GM18498 (cell line): ENCODE data around the gene PPP4C.

ENCODE experiments used
- ATAC-seq: cut with Tn5 transposase; IDR thresholded peaks from one replicate; pipeline ENCODE4 v1.9.1; 2021; ENCODE audit warnings: mild to moderate bottlenecking, moderate library complexity; ENCODE audit not compliant: unreplicated experiment

The PPP4C gene

GRCh38 chr16:30054959-30055553 lies 20.7 kb upstream of the PPP4C start:
- no peak for ATAC-seq

- ATAC-seq, result no peak
Measured at GRCh38 chr16:30060346-30060745, 15.4 kb upstream of the PPP4C start.

- no peak for ATAC-seq
Measured at GRCh38 chr16:30060836-30061554, 14.8 kb upstream of the PPP4C start.

GRCh38 chr16:30063278-30063892 lies 12.4 kb upstream of the PPP4C start:
- ATAC-seq, result no peak

- peak; percentile 36 for ATAC-seq
Measured at GRCh38 chr16:30063893-30064728, 11.7 kb upstream of the PPP4C start.

GRCh38 chr16:30064729-30065101 lies 11.1 kb upstream of the PPP4C start:
- peak; percentile 1 for ATAC-seq

- peak; percentile 76 for ATAC-seq
Measured at GRCh38 chr16:30065102-30065942, 10.5 kb upstream of the PPP4C start, which contains the start of gene ALDOA. ALDOA (plus strand) TSS chr16:30065760; CDS start chr16:30066898, 1,138 bp downstream.

- ATAC-seq, result no peak
Measured at GRCh38 chr16:30065943-30066760, 9.6 kb upstream of the PPP4C start.

GRCh38 chr16:30066761-30067583 lies 8.8 kb upstream of the PPP4C start:
- ATAC-seq, result no peak

- no peak for ATAC-seq
Measured at GRCh38 chr16:30067584-30067916, 8.2 kb upstream of the PPP4C start.

GRCh38 chr16:30068333-30068732 lies 7.5 kb upstream of the PPP4C start:
- no peak for ATAC-seq

- no peak for ATAC-seq
Measured at GRCh38 chr16:30068750-30069610, 6.8 kb upstream of the PPP4C start.

GRCh38 chr16:30069611-30070462 lies 6.0 kb upstream of the PPP4C start:
- ATAC-seq, result no peak

- no peak for ATAC-seq
Measured at GRCh38 chr16:30070490-30070889, 5.3 kb upstream of the PPP4C start.

GRCh38 chr16:30076276-30076791 lies 540 bp downstream of the PPP4C start:
- peak; percentile 36 for ATAC-seq

- no peak for ATAC-seq
Measured at GRCh38 chr16:30077656-30078055, 1.9 kb downstream of the PPP4C start.

GRCh38 chr16:30078744-30079143 lies 3.0 kb downstream of the PPP4C start:
- no peak for ATAC-seq
